Suprapubic skin (tissue), 4 donors: ENCODE data around the gene MXRA5. TPM values are rescaled to one million over a fixed set of nuclear protein-coding genes. Genes with fewer than 3 reads are reported as not detected.
"Not testable (repeated sequence)": the region's sequence is repeated elsewhere in the genome, so short reads cannot be mapped to it uniquely, and the experiment has no call there.

Source experiments
- DNase-seq, 2 donors: peaks; one replicate each; pipeline ENCODE4 v3.0.0-alpha.2; 2019; ENCODE audit warnings: low spot score in 2 of 2
- H3K27ac ChIP-seq: fragments of 200-600 bp; sonication (generic); one replicate; pipeline ENCODE4 v1.5.1; 2019
- H3K27me3 ChIP-seq: fragments of 200-600 bp; sonication (generic); one replicate; pipeline ENCODE4 v1.5.1; 2019
- H3K36me3 ChIP-seq: fragments of 200-600 bp; sonication (generic); one replicate; pipeline ENCODE4 v1.5.1; 2019
- H3K4me1 ChIP-seq: fragments of 200-600 bp; sonication (generic); one replicate; pipeline ENCODE4 v1.5.1; 2019
- H3K4me3 ChIP-seq: fragments of 200-600 bp; sonication (generic); one replicate; pipeline ENCODE4 v1.5.1; 2019; ENCODE audit warnings: mild to moderate bottlenecking
- H3K9me3 ChIP-seq: fragments of 200-600 bp; sonication (generic); one replicate; pipeline ENCODE4 v1.5.1; 2019
- EP300 ChIP-seq: sonication (generic); formaldehyde crosslinking; IDR thresholded peaks from one replicate; pipeline ENCODE4 v1.6.1; 2017; ENCODE audit warnings: antibody characterized with exemption
- POLR2A ChIP-seq, 2 donors: fragments of 450-650 bp; IDR thresholded peaks; one replicate each; pipeline ENCODE4 v1.6.1; 2017; ENCODE audit warnings: antibody characterized with exemption in 2 of 2, mild to moderate bottlenecking in 2 of 2, moderate library complexity in 2 of 2
- POLR2AphosphoS5 ChIP-seq, 3 donors: sonication (generic); formaldehyde crosslinking; IDR thresholded peaks; one replicate each; pipeline ENCODE4 v1.6.1; 2017; ENCODE audit warnings: antibody characterized with exemption in 3 of 3
- WGBS: methylation state at CpG from one replicate; pipeline ENCODE4 v1.1.5; 2018; 5-methylcytosine and 5-hydroxymethylcytosine counted together
- total RNA-seq, 4 donors: library from RNA; depleted of rRNA; stranded (reverse); fragments of >200 nt; gene quantifications; one replicate each; pipeline ENCODE4 v1.1.0, GENCODE V29; 2016
- TF ChIP-seq, protein P1 (sequence below), 2 donors: fragments of 200-600 bp in 1 of 2; fragments of 450-650 bp in 1 of 2; sonication (generic) in 1 of 2; IDR thresholded peaks; one replicate each; pipeline ENCODE4 v1.5.1; 2016 to 2019; ENCODE audit warnings: antibody characterized with exemption in 2 of 2, mild to moderate bottlenecking in 1 of 2, moderate library complexity in 1 of 2

Gene MXRA5
- total RNA-seq, 4 donors from 2014 or later, result 12.1 to 27.8 (median 13.5) TPM

DNA sequence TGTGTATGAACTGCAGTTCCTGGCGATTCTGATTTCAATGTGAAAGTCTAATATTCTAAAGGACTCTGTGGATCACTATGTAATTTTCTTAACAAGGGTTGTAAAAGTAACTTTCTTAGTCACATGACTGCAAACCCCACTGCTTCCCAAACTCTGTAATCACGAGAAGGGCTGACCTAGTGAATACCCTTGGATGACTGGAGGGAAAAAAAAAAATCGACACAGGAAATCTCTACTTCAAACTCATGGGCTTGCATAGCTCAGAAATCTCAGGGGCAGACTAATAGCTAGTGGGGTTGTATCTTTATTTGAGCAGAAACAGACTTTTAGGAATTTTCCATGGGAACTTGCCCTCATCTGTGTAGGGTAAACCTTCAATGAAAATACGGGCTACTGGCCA lies 4.8 kb upstream of the MXRA5 start:
- 69% methylated on average over 4 of the region's 4 CpGs for WGBS
- Histone ChIP-seq H3K27ac (no peak overlapping the region), H3K9me3 (no peaks in the 10 kb centered on the region), H3K4me1 (no peaks in the 10 kb centered on the region), H3K27me3 (no peaks in the 10 kb centered on the region), H3K36me3 (no peaks in the 10 kb centered on the region), H3K4me3 (no peak overlapping the region)
- TF ChIP-seq EP300 (no peak), POLR2AphosphoS5 (IDR thresholded peaks at IDR 0.05) (no peak), POLR2A (IDR thresholded peaks at IDR 0.05) (no peak)
- TF ChIP-seq, protein P1, sequence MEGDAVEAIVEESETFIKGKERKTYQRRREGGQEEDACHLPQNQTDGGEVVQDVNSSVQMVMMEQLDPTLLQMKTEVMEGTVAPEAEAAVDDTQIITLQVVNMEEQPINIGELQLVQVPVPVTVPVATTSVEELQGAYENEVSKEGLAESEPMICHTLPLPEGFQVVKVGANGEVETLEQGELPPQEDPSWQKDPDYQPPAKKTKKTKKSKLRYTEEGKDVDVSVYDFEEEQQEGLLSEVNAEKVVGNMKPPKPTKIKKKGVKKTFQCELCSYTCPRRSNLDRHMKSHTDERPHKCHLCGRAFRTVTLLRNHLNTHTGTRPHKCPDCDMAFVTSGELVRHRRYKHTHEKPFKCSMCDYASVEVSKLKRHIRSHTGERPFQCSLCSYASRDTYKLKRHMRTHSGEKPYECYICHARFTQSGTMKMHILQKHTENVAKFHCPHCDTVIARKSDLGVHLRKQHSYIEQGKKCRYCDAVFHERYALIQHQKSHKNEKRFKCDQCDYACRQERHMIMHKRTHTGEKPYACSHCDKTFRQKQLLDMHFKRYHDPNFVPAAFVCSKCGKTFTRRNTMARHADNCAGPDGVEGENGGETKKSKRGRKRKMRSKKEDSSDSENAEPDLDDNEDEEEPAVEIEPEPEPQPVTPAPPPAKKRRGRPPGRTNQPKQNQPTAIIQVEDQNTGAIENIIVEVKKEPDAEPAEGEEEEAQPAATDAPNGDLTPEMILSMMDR (IDR thresholded peaks at IDR 0.05), result no peak
- DNase-seq, result no peak

- H3K4me1 ChIP-seq, result peaks cover 5% of the 10 kb centered on the region
- no peaks in the 10 kb centered on the region for H3K27me3 ChIP-seq
- TF ChIP-seq POLR2AphosphoS5 (IDR thresholded peaks at IDR 0.05) (no peak), EP300 (no peak), POLR2A (IDR thresholded peaks at IDR 0.05) (no peak)
- TF ChIP-seq, protein P1 (IDR thresholded peaks at IDR 0.05), result no peak
- WGBS, result 68% methylated on average over 5 of the region's 5 CpGs
- DNase-seq, result no peak
- H3K36me3 ChIP-seq, result no peaks in the 10 kb centered on the region
- H3K9me3 ChIP-seq, result no peaks in the 10 kb centered on the region
- no peak overlapping the region for H3K4me3 ChIP-seq
- H3K27ac ChIP-seq, result no peak overlapping the region
Observed at GRCh38 chrX:3348191-3348590, 1.7 kb upstream of the MXRA5 start.

DNA sequence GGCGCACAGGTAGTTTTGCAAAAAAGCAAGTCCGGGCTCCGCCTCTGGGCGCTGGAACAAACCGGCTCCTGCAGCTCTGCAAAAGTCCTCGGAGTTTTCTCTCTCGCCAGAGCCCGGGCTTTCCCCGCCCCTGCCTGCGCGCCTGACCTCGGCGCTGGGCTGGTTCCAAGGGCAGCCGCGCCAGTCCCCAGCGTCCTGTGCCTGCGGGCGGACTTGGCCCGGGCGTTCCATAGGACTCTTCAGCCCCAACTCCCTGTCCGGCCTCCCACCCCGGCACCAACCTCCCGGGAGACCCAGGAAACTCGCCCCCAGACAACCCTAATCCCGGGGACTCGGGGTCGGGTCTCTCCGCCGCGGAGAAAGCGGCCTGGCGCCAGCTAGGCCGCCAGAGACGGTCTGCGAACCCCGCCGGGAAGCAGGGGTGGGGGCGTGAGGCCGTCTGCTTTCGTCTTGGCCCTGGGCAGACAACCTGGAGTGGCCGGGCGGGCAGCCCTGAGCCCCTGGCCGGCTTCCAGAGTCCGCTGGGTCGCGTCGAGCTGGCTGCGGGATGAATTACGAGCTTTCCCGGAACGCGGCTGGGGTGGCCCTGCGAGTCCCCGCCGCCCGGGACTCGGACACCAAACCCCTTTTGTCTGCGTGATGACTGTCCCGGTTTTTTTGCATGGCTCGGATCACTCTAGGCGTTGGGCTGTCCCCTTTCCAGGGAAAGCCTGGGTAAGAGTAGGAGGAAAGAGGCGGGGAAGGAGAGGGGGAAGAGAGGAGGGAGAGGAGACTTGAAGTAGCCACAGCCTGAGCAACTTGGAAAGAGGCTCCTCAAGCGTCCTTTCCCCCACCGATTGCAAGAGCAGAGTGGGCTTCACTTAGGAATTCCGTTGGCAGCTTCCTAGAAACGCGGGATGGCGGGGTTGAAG lies 916 bp downstream of the MXRA5 start:
- no peaks in the 10 kb centered on the region for H3K36me3 ChIP-seq
- H3K4me3 ChIP-seq, result peak overlapping the region; percentile 58
- peaks cover 5% of the 10 kb centered on the region for H3K4me1 ChIP-seq
- no peak for DNase-seq
- 2% methylated on average over 30 of the region's 68 CpGs for WGBS
- no peaks in the 10 kb centered on the region for H3K9me3 ChIP-seq
- TF ChIP-seq, protein P1 (IDR thresholded peaks at IDR 0.05), result no peak
- TF ChIP-seq POLR2A (IDR thresholded peaks at IDR 0.05), result no peak
- peak overlapping the region; percentile 84 for H3K27ac ChIP-seq
- no peaks in the 10 kb centered on the region for H3K27me3 ChIP-seq

DNA sequence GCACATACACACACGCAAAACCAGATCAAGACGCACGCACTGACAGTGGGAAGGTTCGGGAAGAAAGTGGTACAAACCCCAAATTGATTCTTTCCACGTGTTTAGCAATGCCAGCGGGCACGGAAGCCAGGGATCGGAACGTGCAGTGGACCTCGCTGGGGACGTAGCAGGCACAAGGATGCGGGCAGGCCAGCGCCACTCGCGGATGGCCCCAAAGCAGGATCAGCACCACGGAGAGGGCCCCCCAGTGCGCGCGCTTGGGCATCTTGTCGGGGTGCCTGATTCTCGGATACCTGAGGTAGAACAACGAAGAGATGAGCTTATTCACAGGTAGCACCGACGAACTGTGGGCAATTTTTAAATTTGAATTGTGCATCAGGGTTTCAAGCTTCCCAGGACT lies 2.9 kb downstream of the MXRA5 start:
- not testable (repeated sequence) for H3K27me3 ChIP-seq, DNase-seq, H3K4me3 ChIP-seq, H3K36me3 ChIP-seq, H3K4me1 ChIP-seq, H3K27ac ChIP-seq, H3K9me3 ChIP-seq
- 58% methylated on average over 17 of the region's 24 CpGs for WGBS

DNA sequence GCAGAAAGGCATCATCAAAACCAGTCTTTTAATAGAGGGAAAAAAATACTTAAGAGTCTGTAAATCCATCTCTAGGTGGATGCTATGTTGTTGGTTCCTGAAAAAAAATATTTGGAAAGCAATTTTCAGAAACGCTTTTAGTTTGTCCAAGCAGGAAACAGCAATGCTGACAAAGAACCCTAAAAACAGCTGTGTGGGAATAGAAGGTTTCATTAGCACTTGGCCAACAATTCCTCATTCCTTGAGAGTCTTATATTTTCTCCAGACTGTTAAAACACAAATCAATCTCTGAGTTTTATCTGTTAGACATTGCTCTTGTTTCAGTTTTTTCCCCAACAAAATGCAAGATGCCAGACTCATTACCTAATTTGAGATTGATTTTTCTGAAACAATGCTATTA lies 6.4 kb downstream of the MXRA5 start:
- Histone ChIP-seq H3K27me3 (no peaks in the 10 kb centered on the region), H3K4me3 (no peak overlapping the region), H3K27ac (no peak overlapping the region), H3K9me3 (no peaks in the 10 kb centered on the region), H3K4me1 (no peaks in the 10 kb centered on the region), H3K36me3 (no peaks in the 10 kb centered on the region)
- 45% methylated on average over 1 of the region's 1 CpG for WGBS
- TF ChIP-seq, protein P1 (IDR thresholded peaks at IDR 0.05), result no peak
- TF ChIP-seq EP300 (no peak), POLR2A (IDR thresholded peaks at IDR 0.05) (no peak), POLR2AphosphoS5 (IDR thresholded peaks at IDR 0.05) (no peak)
- DNase-seq, result no peak
